Ovary (tissue), 3 donors: ENCODE data around the gene DCN.

ENCODE experiments used
- CTCF ChIP-seq, 3 donors: fragments of 450-650 bp in 2 of 3; fragments of 200-600 bp in 1 of 3; IDR thresholded peaks; one replicate each; pipeline versions ENCODE4 v1.5.1 to v1.8.0; 2016 to 2022; ENCODE audit warnings: antibody characterized with exemption in 3 of 3, mild to moderate bottlenecking in 1 of 3
- POLR2A ChIP-seq: fragments of 450-650 bp; IDR thresholded peaks from one replicate; pipeline ENCODE4 v1.6.1; 2017; ENCODE audit warnings: antibody characterized with exemption, mild to moderate bottlenecking, moderate library complexity
- donor health status: DM: no; HTN: no; CAD: no.

GRCh38 chr12:91219919-91220318 is 37.3 kb upstream of the DCN start:
- TF ChIP-seq POLR2A (no peak), CTCF (IDR thresholded peaks at IDR 0.05) (no peak)
